ENCODE results near the gene RNF8.
A peak's percentile ranks its signal among the peaks of the same experiment; 100 is the strongest.

The RNF8 gene

GRCh38 chr6:37315157-37315515, 38.6 kb upstream of the RNF8 start:
- H3K27me3 ChIP-seq (replicated peaks in 2 of 5; ENCODE audit: control insufficient read depth in 4 of 5, insufficient read depth in 5 of 5, low read length in 4 of 5), result no peaks in the 10 kb centered on the region
- H3K36me3 ChIP-seq (ENCODE audit: control insufficient read depth in 4 of 4, insufficient read depth in 4 of 4, low read length in 3 of 4), result peaks cover 6 to 58% (median 34%) of the 10 kb centered on the region in 4 experiments
- ChIA-PET POLR2A (interaction anchor here (0.8 to 1.4 kb wide), 3 partner anchors 11 to 58 kb away, joined by 3 to 4 read pairs (median 3); partner anchors contain the start of gene TBC1D22B), CTCF (interaction anchor here (0.6 to 6.0 kb wide), 14 partner anchors 8 to 297 kb away, joined by 3 to 91 read pairs (median 4); no protein-coding TSS in a partner anchor)
- no peak for DNase-seq
- peak overlapping the region in 1 of 7 experiments; percentile 10 for H3K4me3 ChIP-seq (ENCODE audit: control insufficient read depth in 1 of 7, extremely low read depth in 1 of 7, insufficient read depth in 4 of 7, low read depth in 2 of 7, low read length in 6 of 7)
- H3K9me3 ChIP-seq (ENCODE audit: control extremely low read depth in 1 of 5, control insufficient read depth in 4 of 5, insufficient read depth in 2 of 5, low read depth in 1 of 5, low read length in 4 of 5), result no peaks in the 10 kb centered on the region
- peaks cover 8 to 45% (median 39%) of the 10 kb centered on the region in 4 experiments for H3K4me1 ChIP-seq (ENCODE audit: control extremely low read depth in 1 of 4, control insufficient read depth in 4 of 4, insufficient read depth in 4 of 4, low read length in 3 of 4)
- H3K27ac ChIP-seq (ENCODE audit: insufficient read depth in 1 of 2, low read depth in 1 of 2, low read length in 2 of 2, poor library complexity in 1 of 2, severe bottlenecking in 2 of 2), result peak overlapping the region in 1 of 2 experiments; percentile 45
- WGBS (ENCODE audit: insufficient coverage), result 43% methylated on average over 2 of the region's 7 CpGs

DNA sequence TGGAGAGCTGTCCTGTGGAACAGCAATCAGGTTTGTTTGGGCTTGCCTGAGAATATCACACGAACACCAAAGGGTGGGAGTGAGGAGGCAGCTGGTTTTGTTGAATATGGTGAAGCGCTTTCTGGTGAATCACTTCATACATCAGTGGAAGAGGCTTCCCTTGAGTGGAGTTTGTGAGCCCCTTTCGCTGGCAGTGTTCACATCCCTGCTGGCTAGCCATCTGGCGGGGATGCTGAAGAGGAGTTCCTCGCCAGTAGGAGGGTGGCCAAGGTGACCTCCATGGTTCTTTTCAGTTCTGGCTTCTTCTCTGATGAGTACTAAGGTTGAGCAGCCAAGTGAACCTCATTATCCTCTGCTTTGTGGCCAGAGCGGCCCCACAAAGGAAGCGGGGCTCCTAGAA, 37.7 kb upstream of the RNF8 start:
- H3K4me3 ChIP-seq (ENCODE audit: control insufficient read depth in 1 of 7, extremely low read depth in 1 of 7, insufficient read depth in 4 of 7, low read depth in 2 of 7, low read length in 6 of 7), result no peak overlapping the region
- peaks cover 6 to 65% (median 34%) of the 10 kb centered on the region in 4 experiments for H3K36me3 ChIP-seq (ENCODE audit: control insufficient read depth in 4 of 4, insufficient read depth in 4 of 4, low read length in 3 of 4)
- DNase-seq, result no peak
- no peaks in the 10 kb centered on the region for H3K9me3 ChIP-seq (ENCODE audit: control extremely low read depth in 1 of 5, control insufficient read depth in 4 of 5, insufficient read depth in 2 of 5, low read depth in 1 of 5, low read length in 4 of 5)
- 98% methylated on average over 6 of the region's 7 CpGs for whole genome bisulfite sequencing (ENCODE audit: insufficient coverage)
- H3K27ac ChIP-seq (ENCODE audit: insufficient read depth in 1 of 2, low read depth in 1 of 2, low read length in 2 of 2, poor library complexity in 1 of 2, severe bottlenecking in 2 of 2), result no peak overlapping the region
- ChIA-PET POLR2A (no interaction called here), CTCF (interaction anchor here (1.9 to 6.0 kb wide), 3 partner anchors 10 to 19 kb away, joined by 5 to 91 read pairs (median 11); no protein-coding TSS in a partner anchor)
- H3K27me3 ChIP-seq (replicated peaks in 2 of 5; ENCODE audit: control insufficient read depth in 4 of 5, insufficient read depth in 5 of 5, low read length in 4 of 5), result no peaks in the 10 kb centered on the region
- H3K4me1 ChIP-seq (ENCODE audit: control extremely low read depth in 1 of 4, control insufficient read depth in 4 of 4, insufficient read depth in 4 of 4, low read length in 3 of 4), result peaks cover 10 to 55% (median 46%) of the 10 kb centered on the region in 4 experiments

GRCh38 chr6:37317312-37318038, 36.3 kb upstream of the RNF8 start:
- no peak for DNase-seq
- ChIA-PET CTCF (interaction anchor here (2.4 to 6.0 kb wide), 2 partner anchors 8 to 13 kb away, joined by 11 to 91 read pairs; no protein-coding TSS in a partner anchor), POLR2A (no interaction called here)
- H3K4me1 ChIP-seq (ENCODE audit: control extremely low read depth in 1 of 4, control insufficient read depth in 4 of 4, insufficient read depth in 4 of 4, low read length in 3 of 4), result peaks cover 10 to 59% (median 48%) of the 10 kb centered on the region in 4 experiments
- no peak overlapping the region for H3K27ac ChIP-seq (ENCODE audit: insufficient read depth in 1 of 2, low read depth in 1 of 2, low read length in 2 of 2, poor library complexity in 1 of 2, severe bottlenecking in 2 of 2)
- WGBS (ENCODE audit: insufficient coverage), result 97% methylated on average over 4 of the region's 5 CpGs
- no peaks in the 10 kb centered on the region for H3K9me3 ChIP-seq (ENCODE audit: control extremely low read depth in 1 of 5, control insufficient read depth in 4 of 5, insufficient read depth in 2 of 5, low read depth in 1 of 5, low read length in 4 of 5)
- peaks cover 6 to 71% (median 35%) of the 10 kb centered on the region in 4 experiments for H3K36me3 ChIP-seq (ENCODE audit: control insufficient read depth in 4 of 4, insufficient read depth in 4 of 4, low read length in 3 of 4)
- no peaks in the 10 kb centered on the region for H3K27me3 ChIP-seq (replicated peaks in 2 of 5; ENCODE audit: control insufficient read depth in 4 of 5, insufficient read depth in 5 of 5, low read length in 4 of 5)
- no peak overlapping the region for H3K4me3 ChIP-seq (ENCODE audit: control insufficient read depth in 1 of 7, extremely low read depth in 1 of 7, insufficient read depth in 4 of 7, low read depth in 2 of 7, low read length in 6 of 7)

DNA sequence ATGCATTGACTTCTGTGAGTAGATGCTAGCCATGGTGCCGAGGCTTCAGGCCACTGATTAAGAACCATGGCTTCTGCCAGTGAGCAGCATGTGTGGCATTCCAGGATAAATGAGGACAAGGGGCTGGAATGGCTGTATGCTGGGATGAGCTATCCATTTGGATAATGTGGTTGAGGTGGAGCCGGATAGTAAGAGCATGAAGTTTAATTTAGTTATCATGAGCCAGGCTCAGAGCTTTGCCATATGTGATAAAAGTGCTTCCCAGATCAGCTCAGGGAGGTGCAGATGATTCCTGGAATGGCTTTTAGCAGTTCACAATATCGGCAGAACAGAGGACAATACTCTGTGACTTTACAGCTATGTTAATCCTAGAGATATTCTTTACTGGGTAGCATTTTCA, 34.6 kb upstream of the RNF8 start:
- no peak overlapping the region for H3K27ac ChIP-seq (ENCODE audit: insufficient read depth in 1 of 2, low read depth in 1 of 2, low read length in 2 of 2, poor library complexity in 1 of 2, severe bottlenecking in 2 of 2)
- WGBS (ENCODE audit: insufficient coverage), result 100% methylated on average over 3 of the region's 3 CpGs
- CTCF ChIA-PET, result interaction anchor here (1.4 to 2.2 kb wide), 3 partner anchors 13 to 61 kb away, joined by 4 to 10 read pairs (median 4); partner anchors contain the start of genes TBC1D22B and TMEM217
- H3K9me3 ChIP-seq (ENCODE audit: control extremely low read depth in 1 of 5, control insufficient read depth in 4 of 5, insufficient read depth in 2 of 5, low read depth in 1 of 5, low read length in 4 of 5), result no peaks in the 10 kb centered on the region
- no peak overlapping the region for H3K4me3 ChIP-seq (ENCODE audit: control insufficient read depth in 1 of 7, extremely low read depth in 1 of 7, insufficient read depth in 4 of 7, low read depth in 2 of 7, low read length in 6 of 7)
- no peaks in the 10 kb centered on the region for H3K27me3 ChIP-seq (replicated peaks in 2 of 5; ENCODE audit: control insufficient read depth in 4 of 5, insufficient read depth in 5 of 5, low read length in 4 of 5)
- H3K36me3 ChIP-seq (ENCODE audit: control insufficient read depth in 4 of 4, insufficient read depth in 4 of 4, low read length in 3 of 4), result peaks cover 6 to 69% (median 24%) of the 10 kb centered on the region in 4 experiments
- POLR2A ChIA-PET, result no interaction called here
- peaks cover 9 to 53% (median 43%) of the 10 kb centered on the region in 4 experiments for H3K4me1 ChIP-seq (ENCODE audit: control extremely low read depth in 1 of 4, control insufficient read depth in 4 of 4, insufficient read depth in 4 of 4, low read length in 3 of 4)
- DNase-seq, result no peak

GRCh38 chr6:37319856-37320480, 33.8 kb upstream of the RNF8 start:
- H3K27me3 ChIP-seq (replicated peaks in 2 of 5; ENCODE audit: control insufficient read depth in 4 of 5, insufficient read depth in 5 of 5, low read length in 4 of 5), result no peaks in the 10 kb centered on the region
- no peaks in the 10 kb centered on the region for H3K9me3 ChIP-seq (ENCODE audit: control extremely low read depth in 1 of 5, control insufficient read depth in 4 of 5, insufficient read depth in 2 of 5, low read depth in 1 of 5, low read length in 4 of 5)
- H3K27ac ChIP-seq (ENCODE audit: insufficient read depth in 1 of 2, low read depth in 1 of 2, low read length in 2 of 2, poor library complexity in 1 of 2, severe bottlenecking in 2 of 2), result peak overlapping the region in 1 of 2 experiments; percentile 16
- ChIA-PET CTCF (interaction anchor here (0.6 to 2.2 kb wide), 7 partner anchors 13 to 300 kb away, joined by 3 to 10 read pairs (median 4); partner anchors contain the start of genes TBC1D22B and TMEM217), POLR2A (no interaction called here)
- peaks cover 5 to 46% (median 35%) of the 10 kb centered on the region in 4 experiments for H3K4me1 ChIP-seq (ENCODE audit: control extremely low read depth in 1 of 4, control insufficient read depth in 4 of 4, insufficient read depth in 4 of 4, low read length in 3 of 4)
- peaks cover 6 to 69% (median 23%) of the 10 kb centered on the region in 4 experiments for H3K36me3 ChIP-seq (ENCODE audit: control insufficient read depth in 4 of 4, insufficient read depth in 4 of 4, low read length in 3 of 4)
- peak; percentile 32 to 72 (median 69) for DNase-seq
- 9% methylated on average over 1 of the region's 4 CpGs for whole genome bisulfite sequencing (ENCODE audit: insufficient coverage)
- H3K4me3 ChIP-seq (ENCODE audit: control insufficient read depth in 1 of 7, extremely low read depth in 1 of 7, insufficient read depth in 4 of 7, low read depth in 2 of 7, low read length in 6 of 7), result no peak overlapping the region

DNA sequence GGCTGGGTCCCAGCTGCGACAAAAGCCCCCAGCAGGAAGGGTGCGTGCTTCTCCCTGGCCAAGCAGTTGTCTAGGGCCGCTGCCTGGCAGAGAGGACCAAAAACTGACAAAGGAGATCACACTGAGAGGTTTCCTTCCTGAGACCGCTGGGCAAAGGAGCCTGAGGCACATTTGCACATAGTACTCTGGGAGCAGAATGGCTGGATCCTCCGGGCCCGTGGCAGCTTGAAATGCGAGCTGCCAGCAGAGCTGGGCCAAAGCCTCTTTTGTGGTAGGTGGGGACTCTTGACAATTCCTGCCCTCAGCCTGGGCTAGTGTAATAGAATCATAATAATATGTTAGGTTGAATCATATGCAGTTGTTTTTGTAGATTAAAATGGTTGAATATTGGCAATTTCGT, 33.1 kb upstream of the RNF8 start:
- H3K36me3 ChIP-seq (ENCODE audit: control insufficient read depth in 4 of 4, insufficient read depth in 4 of 4, low read length in 3 of 4), result peaks cover 6 to 66% (median 23%) of the 10 kb centered on the region in 4 experiments
- ChIA-PET CTCF (interaction anchor here (1.1 to 2.2 kb wide), 5 partner anchors 10 to 301 kb away, joined by 3 to 10 read pairs (median 4); no protein-coding TSS in a partner anchor), POLR2A (no interaction called here)
- WGBS (ENCODE audit: insufficient coverage), result 32% methylated on average over 4 of the region's 8 CpGs
- H3K27me3 ChIP-seq (replicated peaks in 2 of 5; ENCODE audit: control insufficient read depth in 4 of 5, insufficient read depth in 5 of 5, low read length in 4 of 5), result no peaks in the 10 kb centered on the region
- H3K27ac ChIP-seq (ENCODE audit: insufficient read depth in 1 of 2, low read depth in 1 of 2, low read length in 2 of 2, poor library complexity in 1 of 2, severe bottlenecking in 2 of 2), result no peak overlapping the region
- H3K4me3 ChIP-seq (ENCODE audit: control insufficient read depth in 1 of 7, extremely low read depth in 1 of 7, insufficient read depth in 4 of 7, low read depth in 2 of 7, low read length in 6 of 7), result no peak overlapping the region
- no peak for DNase-seq
- H3K4me1 ChIP-seq (ENCODE audit: control extremely low read depth in 1 of 4, control insufficient read depth in 4 of 4, insufficient read depth in 4 of 4, low read length in 3 of 4), result peaks cover 5 to 39% (median 29%) of the 10 kb centered on the region in 4 experiments
- no peaks in the 10 kb centered on the region for H3K9me3 ChIP-seq (ENCODE audit: control extremely low read depth in 1 of 5, control insufficient read depth in 4 of 5, insufficient read depth in 2 of 5, low read depth in 1 of 5, low read length in 4 of 5)
